NCI-H146 (cell line): ENCODE data around the gene CYP17A1.
A peak's percentile ranks its signal among the peaks of the same experiment; 100 is the strongest.
"Not testable (repeated sequence)": the region's sequence is repeated elsewhere in the genome, so short reads cannot be mapped to it uniquely, and the experiment has no call there.

ENCODE experiments used
- DNase-seq: peaks from one replicate; lab custom pipeline; 2025; lab: John Stamatoyannopoulos, UW

Gene CYP17A1, protein sequence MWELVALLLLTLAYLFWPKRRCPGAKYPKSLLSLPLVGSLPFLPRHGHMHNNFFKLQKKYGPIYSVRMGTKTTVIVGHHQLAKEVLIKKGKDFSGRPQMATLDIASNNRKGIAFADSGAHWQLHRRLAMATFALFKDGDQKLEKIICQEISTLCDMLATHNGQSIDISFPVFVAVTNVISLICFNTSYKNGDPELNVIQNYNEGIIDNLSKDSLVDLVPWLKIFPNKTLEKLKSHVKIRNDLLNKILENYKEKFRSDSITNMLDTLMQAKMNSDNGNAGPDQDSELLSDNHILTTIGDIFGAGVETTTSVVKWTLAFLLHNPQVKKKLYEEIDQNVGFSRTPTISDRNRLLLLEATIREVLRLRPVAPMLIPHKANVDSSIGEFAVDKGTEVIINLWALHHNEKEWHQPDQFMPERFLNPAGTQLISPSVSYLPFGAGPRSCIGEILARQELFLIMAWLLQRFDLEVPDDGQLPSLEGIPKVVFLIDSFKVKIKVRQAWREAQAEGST

DNA sequence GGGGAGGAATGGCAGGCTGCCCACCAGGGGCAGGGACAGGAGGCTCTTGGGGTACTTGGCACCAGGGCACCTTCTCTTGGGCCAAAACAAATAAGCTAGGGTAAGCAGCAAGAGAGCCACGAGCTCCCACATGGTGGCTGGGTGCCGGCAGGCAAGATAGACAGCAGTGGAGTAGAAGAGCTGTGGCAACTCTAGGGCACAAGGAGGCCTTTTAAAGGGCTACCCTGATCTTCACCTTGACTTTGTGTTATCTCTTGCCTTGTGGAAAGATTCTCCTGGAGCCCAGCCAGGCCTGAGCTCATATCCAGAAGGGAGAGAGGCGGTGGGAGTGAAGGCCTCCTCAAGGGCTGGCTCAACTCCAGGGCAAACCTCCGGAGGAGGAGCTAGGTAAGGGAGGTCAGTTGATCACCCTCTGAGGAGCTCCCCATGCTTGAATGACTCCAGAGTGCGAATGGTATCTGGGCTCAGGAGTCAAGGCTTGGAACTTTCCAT, at the start of gene CYP17A1:
CYP17A1 (minus strand) TSS at position 184 of the 492 bp plus-strand sequence; CDS start at position 132, 52 bp downstream.
- DNase-seq = no peak

DNA sequence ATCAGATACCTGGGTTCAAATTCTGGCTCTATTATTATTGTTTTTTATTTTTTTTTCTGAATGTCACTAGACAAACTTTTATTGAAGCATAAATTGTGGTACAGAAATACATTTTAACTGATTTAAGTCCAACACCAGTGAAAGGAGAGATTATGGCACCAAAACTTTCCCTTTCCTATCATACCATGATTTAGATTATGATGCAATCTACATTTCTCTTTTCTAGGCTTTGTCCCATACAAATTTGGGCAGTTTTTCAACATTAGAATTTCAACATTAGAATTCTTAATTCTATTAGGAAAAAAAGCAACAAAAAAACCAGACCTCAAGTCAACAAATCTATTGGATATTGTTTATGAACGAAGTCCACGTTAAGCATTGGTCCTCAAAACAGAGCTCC, 43.0 kb upstream of the CYP17A1 start:
- no peak for DNase-seq

DNA sequence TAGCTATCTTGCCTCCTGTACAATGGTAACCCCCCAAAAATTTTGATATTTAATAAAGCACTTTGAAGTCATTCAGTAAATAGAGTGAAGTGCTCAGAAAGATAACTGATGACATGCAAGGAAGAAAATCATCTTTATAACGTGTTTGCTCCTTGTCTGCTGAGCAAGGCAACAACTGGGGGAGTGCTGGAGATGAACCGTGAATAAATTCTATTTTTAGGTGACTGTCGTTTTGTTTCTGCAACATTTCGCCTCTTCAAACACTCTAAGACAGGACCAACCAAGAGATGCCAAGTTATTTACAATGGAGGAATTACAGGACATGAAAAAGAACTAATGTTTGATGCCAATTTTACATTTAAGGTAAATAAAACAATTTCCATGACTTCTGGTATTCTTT, 41.4 kb upstream of the CYP17A1 start:
- no peak for DNase-seq

DNA sequence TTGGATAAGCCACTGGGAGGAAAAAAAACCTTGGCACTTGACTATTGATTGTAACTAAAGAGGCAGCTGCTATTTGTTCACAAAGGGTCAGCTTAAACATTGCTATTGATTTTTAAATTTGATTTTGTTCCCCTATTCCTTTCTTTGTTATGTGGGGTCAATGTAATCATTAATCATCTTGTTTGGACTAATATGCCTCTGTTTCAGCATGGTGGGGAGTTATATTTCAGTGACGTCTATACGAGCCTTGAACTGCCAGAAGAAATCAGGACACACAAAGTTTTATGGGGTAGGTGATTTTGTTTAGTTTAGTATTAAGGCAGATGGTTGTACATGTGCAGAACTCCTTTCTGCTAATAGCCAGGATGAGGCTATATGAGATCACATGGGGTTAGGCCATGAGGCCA, 39.5 kb upstream of the CYP17A1 start:
- DNase-seq = peak; percentile 75

DNA sequence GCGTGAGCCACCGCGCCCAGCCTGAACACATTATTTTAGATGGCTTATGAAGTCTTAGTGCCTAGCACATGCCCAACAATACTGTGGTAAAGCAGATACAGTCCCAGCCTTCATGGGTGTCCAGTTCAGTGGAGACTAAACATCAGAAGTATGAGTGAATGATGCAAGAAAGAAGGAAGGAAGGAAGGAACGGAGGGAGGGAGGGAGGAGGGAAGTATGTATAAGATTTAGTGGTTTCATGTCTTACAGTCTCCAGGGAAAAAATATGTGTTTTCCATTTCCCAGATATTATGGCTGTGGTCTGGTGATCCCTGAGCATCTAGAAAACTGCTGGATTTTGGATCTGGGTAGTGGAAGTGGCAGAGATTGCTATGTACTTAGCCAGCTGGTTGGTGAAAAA, 35.0 kb upstream of the CYP17A1 start:
- DNase-seq = no peak

DNA sequence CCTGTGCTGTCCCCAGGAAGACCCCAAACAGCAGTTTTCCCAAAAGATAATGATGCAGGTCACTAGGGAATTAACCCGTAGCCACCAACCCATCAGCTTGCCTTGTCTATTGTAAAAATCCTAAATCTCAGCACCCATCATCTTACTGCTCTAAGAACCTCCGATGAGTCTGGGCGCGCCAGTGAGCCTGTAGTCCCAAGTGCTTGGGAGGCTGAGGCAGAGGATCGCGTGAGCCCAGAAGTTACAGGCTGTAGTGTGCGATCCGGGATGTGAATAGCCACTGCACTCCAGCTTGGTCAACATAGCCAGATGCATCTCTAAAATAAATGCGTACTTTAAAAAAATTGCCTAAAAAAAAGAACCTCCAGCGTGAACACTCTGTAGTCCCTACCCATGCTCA, 33.0 kb upstream of the CYP17A1 start:
- DNase-seq = no peak

DNA sequence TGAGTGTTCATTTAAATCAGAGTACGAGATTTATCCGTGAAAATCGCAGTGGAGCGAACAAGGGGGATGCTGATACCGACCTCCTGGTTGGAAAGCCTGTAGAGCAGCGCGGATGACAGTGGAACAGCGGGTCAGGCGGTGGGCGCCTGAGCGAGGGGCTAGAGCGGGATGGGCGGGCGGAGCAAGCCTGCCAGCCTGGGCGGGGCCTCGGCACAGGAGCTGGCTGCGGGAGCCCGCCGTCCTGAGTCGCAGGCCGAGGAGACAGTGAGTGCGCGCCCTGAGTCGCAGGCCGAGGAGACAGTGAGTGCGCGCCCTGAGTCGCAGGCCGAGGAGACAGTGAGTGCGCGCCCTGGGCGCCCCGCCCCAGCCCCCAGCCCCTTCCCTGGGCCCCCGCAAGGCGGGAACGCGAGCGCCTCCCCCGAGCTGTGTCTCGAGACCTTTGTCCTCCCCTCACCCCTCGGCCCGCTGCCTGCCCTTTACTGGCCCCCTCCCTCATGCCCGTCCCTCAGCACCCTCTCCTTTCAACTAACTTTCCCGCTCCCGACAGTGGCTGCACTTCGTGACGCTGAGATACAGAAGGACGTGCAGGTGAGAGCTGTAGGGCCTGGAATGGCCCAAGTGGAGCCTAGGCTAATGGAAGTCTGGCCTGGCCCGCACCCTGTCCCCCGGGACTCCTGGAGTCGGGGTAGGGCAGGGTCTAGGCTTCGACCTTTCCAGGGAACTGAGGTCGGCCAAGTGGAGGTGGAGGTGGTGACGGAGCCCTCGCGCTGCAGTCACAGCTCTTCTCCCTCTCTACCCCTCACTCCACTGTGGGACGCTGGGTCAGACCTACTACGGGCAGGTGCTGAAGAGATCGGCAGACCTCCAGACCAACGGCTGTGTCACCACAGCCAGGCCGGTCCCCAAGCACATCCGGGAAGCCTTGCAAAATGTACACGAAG, 32.3 kb upstream of the CYP17A1 start, which contains the start of gene AS3MT:
AS3MT (plus strand) TSS at position 213 of the 941 bp plus-strand sequence; CDS start at position 336, 123 bp downstream.
- peak; percentile 61 for DNase-seq

DNA sequence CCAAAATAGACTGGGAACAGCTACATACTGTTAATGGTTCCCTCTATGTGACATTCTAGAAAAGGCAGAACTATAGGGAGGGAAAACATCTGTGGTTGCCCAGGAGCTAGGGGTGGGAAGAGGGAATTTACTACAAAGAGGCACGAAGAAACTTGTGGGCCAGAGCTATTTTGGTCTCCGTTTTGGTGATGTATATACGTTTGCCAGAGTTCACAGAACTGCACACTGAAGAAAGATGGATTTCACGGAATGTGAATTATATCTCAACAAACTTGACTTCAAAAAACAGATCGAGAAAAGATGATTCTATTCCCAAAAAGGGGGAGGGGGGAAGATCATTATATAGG, 31.7 kb upstream of the CYP17A1 start:
- no peak for DNase-seq

DNA sequence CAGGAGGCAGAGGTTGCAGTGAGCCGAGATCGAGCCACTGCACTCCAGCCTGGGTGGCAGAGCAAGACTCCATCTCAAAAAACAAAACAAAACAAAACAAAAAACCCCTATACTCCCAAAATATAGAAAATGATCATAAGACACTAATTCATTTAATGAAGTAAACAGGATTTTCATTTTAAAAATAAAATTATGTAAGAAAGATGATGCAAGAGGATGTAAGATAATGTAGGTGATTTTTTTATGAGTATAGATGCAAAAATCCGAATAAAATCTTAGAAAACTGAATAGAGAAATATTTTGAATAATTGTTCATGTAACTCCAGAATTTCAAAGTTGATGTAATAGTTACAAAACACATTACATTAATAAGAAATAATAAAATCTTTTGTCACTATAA, 28.4 kb upstream of the CYP17A1 start:
- no peak for DNase-seq

DNA sequence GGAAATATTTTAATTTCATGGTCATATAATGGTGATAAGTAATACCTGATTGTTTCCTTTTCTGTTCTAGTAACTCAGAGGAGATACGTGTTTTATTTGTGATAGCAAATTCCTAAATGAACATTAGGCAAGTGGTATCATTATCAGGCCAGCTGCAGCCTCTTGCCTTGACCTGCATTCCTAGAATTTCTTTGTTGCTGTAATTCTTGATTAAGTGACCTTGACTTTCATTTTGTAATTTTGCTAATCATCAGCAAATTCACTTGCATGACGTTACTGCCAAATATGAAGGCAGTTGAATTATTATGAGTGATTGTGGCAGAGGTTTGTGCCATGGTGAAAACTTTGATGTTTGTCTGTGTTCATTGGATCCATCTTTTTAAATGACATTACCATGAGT, 26.4 kb upstream of the CYP17A1 start:
- DNase-seq = no peak

DNA sequence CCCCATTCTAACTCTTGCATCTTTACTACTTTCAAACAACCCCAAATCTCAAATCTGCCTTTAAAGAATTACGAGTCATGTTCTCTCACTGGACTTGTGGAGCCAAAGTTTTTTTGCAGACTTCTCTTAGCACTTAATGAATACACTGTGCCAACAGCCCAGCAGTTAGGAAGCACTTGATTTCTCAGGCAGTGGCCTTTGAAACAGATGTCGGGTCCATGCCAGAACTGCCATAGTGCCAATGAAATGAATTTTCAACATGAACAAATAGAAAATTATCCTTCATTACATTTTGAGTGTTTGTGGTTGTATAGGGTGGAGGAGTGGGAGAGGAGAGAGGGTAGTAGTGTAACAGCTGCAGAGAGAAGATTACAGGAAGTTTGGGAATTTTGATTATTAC, 22.7 kb upstream of the CYP17A1 start:
- DNase-seq = no peak

DNA sequence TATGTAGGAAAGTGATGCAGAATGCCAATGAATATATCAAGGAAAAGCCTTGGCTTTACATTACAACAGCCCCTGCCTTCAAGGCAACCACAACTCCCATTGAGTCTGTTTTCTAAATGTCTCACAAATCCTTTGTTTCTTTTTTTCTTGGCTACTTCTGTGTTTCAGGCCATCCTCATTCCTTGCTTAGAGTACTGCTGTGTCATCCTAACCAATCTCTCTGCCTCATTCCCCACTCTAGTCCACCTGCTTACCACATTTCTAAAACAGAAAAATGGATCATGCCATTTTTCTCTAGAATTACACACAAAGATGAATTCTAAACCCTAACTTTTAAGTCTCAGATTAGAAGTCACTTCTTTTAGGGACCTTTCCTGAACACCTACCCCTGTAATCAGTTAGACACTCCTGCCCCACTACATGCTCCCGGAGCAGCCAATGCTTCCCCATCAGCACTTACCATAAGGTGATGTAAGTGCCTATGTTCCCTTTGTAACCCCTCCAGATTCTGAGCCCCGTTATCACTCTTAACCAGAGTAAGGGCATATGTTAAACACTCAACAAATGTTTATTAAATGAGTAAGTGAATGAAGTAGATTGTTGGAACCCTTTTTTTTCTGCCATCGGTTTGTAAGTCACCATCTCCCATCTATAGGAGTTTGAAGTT, 19.7 kb upstream of the CYP17A1 start:
- no peak for DNase-seq

DNA sequence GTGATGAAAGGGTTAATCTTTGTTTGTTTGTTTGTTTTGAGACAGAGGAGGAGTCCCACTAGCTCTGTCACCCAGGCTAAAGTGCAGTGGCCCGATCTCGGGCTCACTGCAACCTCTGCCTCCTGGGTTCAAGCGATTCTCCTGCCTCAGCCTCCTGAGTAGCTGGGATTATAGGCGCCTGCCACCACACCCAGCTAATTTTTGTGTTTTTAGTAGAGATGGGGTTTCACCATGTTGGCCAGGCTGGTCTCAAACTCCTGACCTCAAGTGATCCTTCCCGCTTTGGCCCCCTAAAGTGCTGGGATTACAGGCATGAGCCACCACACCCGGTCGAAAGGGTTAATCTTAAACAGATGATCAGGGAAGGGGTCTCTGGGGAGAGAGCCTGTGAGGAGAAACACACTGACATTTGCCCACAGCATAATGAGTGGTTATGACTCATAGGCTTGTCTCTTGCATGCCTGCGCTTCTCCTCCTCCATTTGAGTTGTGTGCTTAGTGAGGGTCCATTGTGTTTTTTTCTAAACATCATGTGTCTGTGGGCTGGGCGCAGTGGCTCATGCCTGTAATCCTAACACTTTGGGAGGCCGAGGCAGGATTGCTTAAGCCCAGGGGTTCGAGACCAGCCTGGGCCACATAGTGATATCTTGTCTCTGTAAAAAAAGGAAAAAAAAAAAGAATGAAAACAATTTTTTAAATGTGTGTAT, 18.7 kb upstream of the CYP17A1 start:
- DNase-seq = not testable (repeated sequence)

DNA sequence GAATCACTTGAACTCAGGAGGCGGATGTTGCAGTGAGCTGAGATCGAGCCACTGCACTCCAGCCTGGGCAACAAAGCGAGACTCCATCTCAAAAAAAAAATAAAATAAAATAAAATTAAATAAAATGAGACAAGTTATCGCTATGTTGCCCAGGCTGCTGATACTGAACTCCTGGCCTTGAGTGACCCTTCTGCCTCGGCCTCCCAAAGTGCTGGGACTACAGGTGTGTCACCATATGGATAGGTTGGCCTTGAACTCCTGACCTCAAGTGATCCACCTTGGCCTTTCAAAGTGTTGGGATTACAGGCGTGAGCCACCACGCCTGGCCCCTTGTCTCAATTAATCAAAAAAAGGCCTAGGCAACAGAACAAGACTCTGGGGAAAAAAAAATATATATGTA, 16.0 kb upstream of the CYP17A1 start:
- DNase-seq = not testable (repeated sequence)

DNA sequence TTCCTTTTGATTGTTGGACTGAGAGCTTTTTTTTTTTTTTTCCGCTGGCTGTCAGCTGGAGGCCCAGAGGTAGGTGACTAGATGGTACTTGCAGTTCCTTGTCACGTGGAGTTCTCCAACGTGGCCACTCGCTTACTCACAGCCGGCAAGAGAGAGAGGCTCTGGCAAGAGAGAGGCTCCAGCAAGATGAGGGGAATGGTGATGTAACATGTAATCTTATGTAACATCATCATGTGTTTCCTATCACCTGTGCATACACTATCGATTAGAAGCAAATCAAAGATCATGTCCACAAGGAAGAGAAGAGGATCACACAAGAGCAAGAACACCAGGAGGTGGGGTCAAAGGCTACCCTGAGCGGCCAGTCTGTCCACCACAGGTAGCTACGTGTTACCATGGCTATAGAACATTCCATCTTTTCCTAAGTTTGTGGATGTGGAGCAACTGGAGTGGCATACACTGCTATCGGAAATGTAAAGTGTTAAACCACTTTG, 12.9 kb upstream of the CYP17A1 start:
- peak; percentile 41 for DNase-seq

DNA sequence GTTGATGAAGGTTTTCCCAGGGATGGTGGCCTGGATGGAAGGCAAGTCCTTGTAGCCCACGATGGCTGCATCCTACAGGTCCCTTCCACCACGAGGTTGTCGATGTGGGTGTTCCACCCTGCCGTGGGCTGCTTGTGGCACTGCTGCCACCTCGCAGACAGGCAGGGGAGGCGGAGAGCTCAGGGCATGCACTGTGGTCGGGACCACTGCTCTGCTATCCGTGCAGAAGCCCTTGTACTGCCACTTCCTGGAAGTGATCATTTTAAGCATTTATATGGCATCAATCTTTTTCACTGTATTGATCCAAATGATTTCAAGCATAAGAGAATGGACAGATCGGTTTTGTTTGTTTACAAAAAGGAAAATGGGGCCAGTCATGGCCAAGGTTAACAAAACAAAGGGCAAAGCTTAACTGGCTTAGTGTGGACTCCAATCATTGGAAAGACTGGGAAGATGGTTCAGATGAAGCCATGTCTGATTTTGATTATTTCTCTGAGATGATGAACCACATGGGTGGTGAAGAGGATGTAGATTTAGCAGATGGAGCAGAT, 8.2 kb upstream of the CYP17A1 start:
- DNase-seq = no peak

DNA sequence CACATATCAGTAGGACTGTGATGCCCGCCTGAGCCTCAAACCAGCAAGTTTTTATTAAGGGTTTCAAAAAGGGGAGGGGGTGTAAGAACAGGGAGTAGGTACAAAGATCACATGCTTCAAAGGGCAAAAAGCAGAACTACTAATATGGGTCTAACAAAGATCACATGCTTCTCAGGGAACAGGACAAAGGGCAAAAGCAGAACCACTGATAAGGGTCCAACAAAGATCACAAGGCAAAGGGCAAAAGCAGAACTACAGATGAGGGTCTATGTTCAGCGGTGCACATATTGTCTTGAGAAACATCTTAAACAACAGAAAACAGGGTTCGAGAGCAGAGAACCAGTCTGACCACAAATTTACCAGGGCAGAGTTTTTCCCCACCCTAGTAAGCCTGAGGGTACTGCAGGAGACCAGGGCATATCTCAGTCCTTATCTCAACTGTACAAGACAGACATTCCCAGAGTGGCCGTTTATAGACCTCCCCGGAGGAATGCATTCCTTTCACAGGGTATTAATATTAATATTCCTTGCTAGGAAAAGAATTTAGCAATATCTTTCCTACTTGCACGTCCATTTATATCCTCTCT, 7.1 kb upstream of the CYP17A1 start:
- not testable (repeated sequence) for DNase-seq

DNA sequence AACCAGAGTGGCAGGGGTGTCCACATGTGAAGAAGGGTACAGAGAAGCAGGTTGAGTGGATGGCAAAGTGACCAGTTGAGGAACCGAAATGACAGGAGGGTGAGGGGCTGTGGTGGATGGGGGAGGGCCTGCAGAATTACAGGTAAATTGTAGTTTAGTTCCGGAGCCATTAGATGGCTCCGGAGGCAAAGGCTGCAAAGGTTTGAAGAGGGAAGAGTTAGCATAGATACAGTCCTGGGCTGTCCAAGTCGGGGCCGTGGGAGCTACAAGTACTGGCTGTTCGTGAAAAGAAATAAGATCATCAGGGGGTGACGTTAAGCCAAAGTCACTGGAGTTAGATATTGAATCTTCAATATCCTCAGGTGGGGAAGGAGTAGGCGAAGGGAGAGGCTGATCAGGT, 5.9 kb upstream of the CYP17A1 start:
- not testable (repeated sequence) for DNase-seq

DNA sequence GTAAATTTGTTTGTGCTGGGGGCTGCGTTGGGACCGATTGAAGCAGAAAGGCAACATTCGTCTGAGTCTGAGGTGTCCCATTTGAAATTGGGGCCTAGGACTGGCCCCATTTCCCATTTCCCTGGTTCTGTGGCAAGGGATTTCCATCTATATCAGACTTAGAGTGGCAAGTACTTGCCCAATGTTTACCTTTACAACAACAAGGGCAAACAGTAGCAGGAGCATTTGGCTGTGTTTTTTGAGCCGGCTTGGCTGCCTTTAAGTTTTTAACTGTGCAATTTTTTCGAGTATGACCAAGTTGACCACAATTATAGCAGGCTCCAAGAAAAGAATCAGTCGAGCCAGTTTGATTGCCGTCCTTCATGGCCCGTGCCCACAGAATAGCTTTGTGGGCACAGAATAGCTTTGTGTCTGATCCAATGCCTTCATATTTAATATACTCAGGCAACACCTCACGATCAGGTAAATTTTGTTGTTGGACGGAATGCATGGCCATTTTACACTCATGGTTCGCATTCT, 4.7 kb upstream of the CYP17A1 start:
- no peak for DNase-seq

DNA sequence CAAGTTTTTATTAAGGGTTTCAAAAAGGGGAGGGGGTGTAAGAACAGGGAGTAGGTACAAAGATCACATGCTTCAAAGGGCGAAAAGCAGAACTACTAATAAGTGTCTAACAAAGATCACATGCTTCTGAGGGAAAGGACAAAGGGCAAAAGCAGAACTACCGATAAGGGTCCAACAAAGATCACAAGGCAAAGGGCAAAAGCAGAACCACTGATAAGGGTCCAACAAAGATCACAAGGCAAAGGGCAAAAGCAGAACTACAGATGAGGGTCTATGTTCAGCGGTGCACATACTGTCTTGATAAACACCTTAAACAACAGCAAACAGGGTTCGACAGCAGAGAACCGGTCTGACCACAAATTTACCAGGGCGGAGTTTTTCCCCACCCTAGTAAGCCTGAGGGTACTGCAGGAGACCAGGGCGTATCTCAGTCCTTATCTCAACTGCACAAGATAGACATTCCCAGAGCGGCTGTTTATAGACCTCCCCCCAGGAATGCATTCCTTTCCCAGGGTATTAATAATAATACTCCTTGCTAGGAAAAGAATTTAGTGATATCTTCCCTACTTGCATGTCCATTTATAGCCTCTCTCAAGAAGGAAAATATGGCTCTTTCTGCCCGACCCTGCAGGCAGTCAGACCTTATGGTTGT, 1.2 kb upstream of the CYP17A1 start:
- not testable (repeated sequence) for DNase-seq
